Ecto neural progenitor cell (in vitro differentiated cells): ENCODE results near the gene LYZ.

ENCODE experiments used
- DNase-seq: peaks from one replicate; pipeline ENCODE4 v3.0.0-alpha.2; 2018; ENCODE audit warnings: low spot score

LYZ gene

DNA sequence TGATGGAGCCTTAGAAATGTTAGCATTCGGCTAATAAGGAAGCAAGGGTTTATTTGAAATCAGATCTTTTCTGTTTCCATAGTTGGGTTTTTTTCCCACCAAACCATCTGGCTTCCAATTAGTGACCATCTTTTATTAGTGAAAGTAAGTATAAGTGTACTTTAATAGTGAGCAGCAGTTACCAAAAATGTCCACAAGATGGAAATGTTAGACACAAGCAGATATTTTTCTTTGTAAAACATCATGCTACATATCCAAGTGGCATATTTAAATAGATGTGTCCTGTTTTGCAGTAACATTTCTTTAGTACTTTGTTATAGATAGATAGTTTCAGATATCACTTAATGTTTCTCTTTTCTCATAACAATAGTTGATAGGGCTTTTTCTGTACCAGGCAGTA, 40.2 kb downstream of the LYZ start:
- DNase-seq = no peak

DNA sequence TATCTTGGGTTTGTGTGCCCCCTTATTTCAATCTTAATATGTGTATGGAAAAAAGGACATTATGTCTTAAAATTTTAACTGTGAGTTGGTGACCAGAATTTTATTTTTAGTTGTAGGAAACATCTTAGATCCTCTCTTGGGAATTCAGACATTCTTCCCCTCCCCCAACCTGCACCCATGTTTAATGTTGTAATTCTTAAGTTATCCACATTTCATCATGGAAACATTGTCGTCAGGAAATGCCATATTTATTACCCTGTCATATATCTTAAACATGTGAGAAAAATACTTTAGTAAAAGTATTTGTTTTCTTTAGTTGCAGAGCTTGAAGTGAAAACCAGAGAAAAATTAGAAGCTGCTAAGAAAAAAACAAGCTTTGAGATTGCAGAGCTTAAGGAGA, 41.6 kb downstream of the LYZ start:
- no peak for DNase-seq

DNA sequence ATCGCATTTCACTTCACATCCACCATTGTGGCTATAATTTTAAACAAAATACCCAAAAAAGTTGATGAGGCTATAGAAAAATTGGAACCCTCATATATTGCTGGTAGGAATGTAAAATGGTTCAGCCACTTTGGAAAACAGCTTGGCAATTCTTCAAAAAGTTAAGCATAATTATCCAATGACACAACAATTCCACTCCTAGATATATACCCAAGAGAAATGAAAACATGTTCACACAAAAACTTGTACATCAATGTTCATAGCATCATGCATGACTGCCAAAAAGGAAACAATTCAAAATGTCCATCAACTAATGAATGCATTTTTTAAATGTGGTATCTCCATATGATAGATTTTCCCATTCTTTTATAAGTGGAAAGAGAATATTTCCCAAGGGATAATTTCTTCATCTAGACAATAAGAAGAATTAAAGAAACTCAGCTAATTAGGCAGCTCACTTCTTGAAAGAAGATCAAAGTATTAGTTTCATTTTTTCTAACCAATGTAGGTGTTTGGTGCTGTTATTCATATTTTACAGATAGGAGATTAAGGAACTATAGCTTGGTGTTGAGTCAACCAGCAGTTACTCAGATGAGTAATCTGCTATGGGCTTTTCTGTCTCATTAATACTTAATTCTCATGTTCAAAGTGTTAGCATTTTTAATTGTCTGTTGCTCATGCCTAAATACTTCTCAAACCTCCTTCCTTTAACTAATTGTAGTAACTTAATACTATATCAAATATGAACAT, 44.2 kb downstream of the LYZ start:
- no peak for DNase-seq

DNA sequence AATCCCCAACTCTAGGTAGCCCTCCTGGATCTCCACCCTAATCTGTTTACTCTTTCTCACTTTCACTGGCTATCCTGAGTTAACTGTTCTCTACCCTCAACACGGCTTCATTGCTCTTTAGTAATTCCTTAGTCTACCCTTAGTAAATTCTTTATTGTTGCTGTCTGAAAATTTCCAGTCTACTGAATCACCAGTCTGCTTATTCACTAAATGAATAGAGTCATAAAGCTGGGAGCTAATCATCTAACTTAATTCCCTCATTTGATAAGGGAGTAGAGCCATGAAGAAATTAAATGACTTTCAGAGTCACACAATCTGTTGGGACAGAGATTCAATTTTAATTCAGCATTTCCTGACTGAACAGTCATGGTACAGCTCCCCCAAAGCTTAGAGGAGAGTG, 47.9 kb downstream of the LYZ start:
- no peak for DNase-seq

DNA sequence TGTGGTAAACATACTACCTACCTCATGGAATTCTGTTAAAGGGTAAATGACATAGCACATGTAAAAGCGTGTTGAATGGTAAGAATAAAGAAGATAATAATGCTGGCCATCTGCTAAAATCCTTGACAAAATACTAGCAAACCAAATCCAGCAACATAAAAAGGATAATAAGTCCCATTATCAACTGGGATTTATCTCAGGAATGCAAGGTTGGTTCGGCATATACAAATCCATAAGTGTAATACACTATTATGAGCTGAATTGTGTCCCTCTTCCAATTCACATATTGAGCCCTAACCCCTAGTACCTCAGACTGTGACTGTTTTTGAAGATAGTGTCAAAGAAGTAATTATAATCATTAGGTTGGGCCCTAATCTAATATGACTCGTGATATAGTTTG, 48.8 kb downstream of the LYZ start:
- DNase-seq = no peak

DNA sequence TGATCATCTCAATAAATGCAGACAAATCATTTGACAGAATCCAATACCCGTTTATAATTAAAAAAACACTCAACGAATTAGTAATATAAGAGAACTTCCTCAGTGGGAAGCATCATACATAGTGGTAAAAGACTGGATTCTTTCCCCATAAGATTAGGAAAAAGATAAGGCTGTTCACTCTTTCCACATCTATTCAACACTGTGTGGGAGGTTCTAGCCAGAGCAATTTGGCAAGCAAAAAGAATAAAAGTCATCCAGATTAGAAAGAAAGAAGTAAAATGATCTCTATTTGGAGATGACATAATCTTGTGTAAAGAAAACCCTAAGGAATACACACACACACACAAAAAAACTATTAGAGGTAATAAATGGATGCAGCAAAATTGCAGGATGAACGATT, 49.8 kb downstream of the LYZ start:
- no peak for DNase-seq

DNA sequence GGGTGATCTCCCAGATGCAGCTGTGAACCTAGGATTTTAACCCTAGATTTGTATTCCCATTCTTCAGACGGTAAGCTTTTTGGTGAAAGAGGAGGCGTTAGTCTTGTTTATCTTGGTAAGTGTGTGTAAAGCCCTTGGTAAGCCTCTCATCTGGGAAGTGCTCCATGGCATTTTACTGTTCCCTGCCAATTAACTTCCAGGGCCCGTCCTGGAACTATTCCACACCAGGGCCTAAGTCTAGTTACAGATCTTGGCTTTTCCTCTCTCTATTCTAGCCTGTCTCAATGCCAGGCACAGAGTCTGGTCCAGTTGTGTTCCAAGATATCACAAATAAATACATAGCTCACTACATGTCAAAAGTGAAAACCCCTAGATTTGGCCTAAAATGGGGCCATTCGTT, 53.8 kb downstream of the LYZ start:
- DNase-seq = no peak
